GM23338 (cell line): Measurements from ENCODE around the gene LIN7A. TPM values are rescaled to one million over a fixed set of nuclear protein-coding genes. Genes with fewer than 3 reads are reported as not detected.

Experiments
- ATAC-seq: fragments of 200-7000 bp; cut with Tn5 transposase; 3 replicates; pipeline ENCODE4 v1.9.1; 2020
- DNase-seq: peaks from one replicate; pipeline ENCODE4 v3.0.0-alpha.2; 2015; ENCODE audit warnings: low spot score
- H2AFZ ChIP-seq: fragments of 200-600 bp; sonication (generic); 2 replicates; pipeline ENCODE4 v1.8.0; 2016; ENCODE audit warnings: antibody characterized with exemption, mild to moderate bottlenecking, moderate library complexity
- H3F3A ChIP-seq: fragments of 200-600 bp; sonication (generic); replicated peaks from 2 replicates; pipeline ENCODE4 v1.8.0; 2017; ENCODE audit warnings: antibody characterized with exemption, mixed run types, low read depth
- H3K27ac ChIP-seq: fragments of 200-600 bp; sonication (generic); 2 replicates; pipeline ENCODE4 v1.6.1; 2016; ENCODE audit warnings: low read depth
- H3K27me3 ChIP-seq: fragments of 200-600 bp; sonication (generic); 2 replicates; pipeline ENCODE4 v1.8.0; 2016; ENCODE audit warnings: mild to moderate bottlenecking, mixed run types, moderate library complexity; ENCODE audit not compliant: insufficient read depth
- H3K36me3 ChIP-seq: fragments of 200-600 bp; sonication (generic); 2 replicates; pipeline ENCODE4 v1.8.0; 2016; ENCODE audit warnings: mild to moderate bottlenecking; ENCODE audit not compliant: insufficient read depth
- H3K4me1 ChIP-seq: fragments of 200-600 bp; sonication (generic); 2 replicates; pipeline ENCODE4 v1.8.0; 2016; ENCODE audit warnings: mild to moderate bottlenecking, moderate library complexity; ENCODE audit not compliant: insufficient read depth
- H3K4me2 ChIP-seq: fragments of 200-600 bp; sonication (generic); 2 replicates; pipeline ENCODE4 v1.7.1; 2017; ENCODE audit warnings: mixed run types
- H3K4me3 ChIP-seq: fragments of 200-600 bp; sonication (generic); 2 replicates; pipeline ENCODE4 v1.6.1; 2016; ENCODE audit warnings: mixed run types
- H3K79me2 ChIP-seq: fragments of 200-600 bp; sonication (generic); replicated peaks from 2 replicates; pipeline ENCODE4 v1.8.0; 2017; ENCODE audit warnings: mild to moderate bottlenecking; ENCODE audit not compliant: insufficient read depth
- H3K9me2 ChIP-seq: fragments of 200-600 bp; sonication (generic); 2 replicates; pipeline ENCODE4 v1.8.0; 2017; ENCODE audit not compliant: insufficient read depth
- H4K20me1 ChIP-seq: fragments of 200-600 bp; sonication (generic); replicated peaks from 2 replicates; pipeline ENCODE4 v1.8.0; 2017; ENCODE audit warnings: mild to moderate bottlenecking; ENCODE audit not compliant: insufficient read depth
- H3K27ac Mint-ChIP-seq: 2 replicates; pipeline ENCODE4 v1.8.0; 2020; ENCODE audit warnings: inconsistent platforms, mild to moderate bottlenecking, moderate library complexity, mixed read lengths
- H3K27me3 Mint-ChIP-seq: 3 replicates; pipeline ENCODE4 v1.8.0; 2022; ENCODE audit warnings: low read depth, mild to moderate bottlenecking, moderate library complexity, mixed read lengths, inconsistent platforms; ENCODE audit not compliant: insufficient read depth, poor library complexity
- H3K36me3 Mint-ChIP-seq: 3 replicates; pipeline ENCODE4 v1.8.0; 2021; ENCODE audit warnings: low read depth, mild to moderate bottlenecking, inconsistent platforms, moderate library complexity, mixed read lengths
- H3K4me1 Mint-ChIP-seq: 3 replicates; pipeline ENCODE4 v1.8.0; 2020; ENCODE audit warnings: mild to moderate bottlenecking, inconsistent platforms, mixed read lengths
- H3K4me3 Mint-ChIP-seq: 3 replicates; pipeline ENCODE4 v1.8.0; 2021; ENCODE audit warnings: moderate library complexity, mild to moderate bottlenecking, inconsistent platforms, mixed read lengths
- H3K9me3 Mint-ChIP-seq: 3 replicates; pipeline ENCODE4 v1.8.0; 2020; ENCODE audit warnings: moderate library complexity, mild to moderate bottlenecking, inconsistent platforms, mixed read lengths
- CREB1 ChIP-seq: fragments of 250-450 bp; sonication (Bioruptor Pico); IDR thresholded peaks from 2 replicates; pipeline ENCODE4 v1.5.0; 2020; ENCODE audit warnings: low read depth, mild to moderate bottlenecking, moderate library complexity
- CTCF ChIP-seq, 2 experiments: fragments of 200-600 bp in 1 of 2; sonication (generic) in 1 of 2; conservative IDR thresholded peaks; 2 replicates each; pipeline versions ENCODE4 v1.5.1 to v1.6.1; 2016 to 2017; ENCODE audit warnings: antibody characterized with exemption in 2 of 2, low read depth in 2 of 2, mild to moderate bottlenecking in 2 of 2, moderate library complexity in 1 of 2
- EZH2 ChIP-seq: fragments of 200-600 bp; sonication (generic); IDR thresholded peaks from one replicate; pipeline ENCODE4 v1.8.0; 2017; ENCODE audit warnings: antibody characterized with exemption, mild to moderate bottlenecking, low read depth; ENCODE audit not compliant: unreplicated experiment
- EZH2phosphoT487 ChIP-seq: fragments of 200-600 bp; sonication (generic); IDR thresholded peaks from one replicate; pipeline ENCODE4 v1.8.1; 2018; ENCODE audit warnings: antibody characterized with exemption; ENCODE audit not compliant: unreplicated experiment
- JUNB ChIP-seq: IDR thresholded peaks from one replicate; pipeline ENCODE4 v1.6.1; 2016; ENCODE audit warnings: antibody characterized with exemption; ENCODE audit not compliant: unreplicated experiment
- NANOG ChIP-seq: IDR thresholded peaks from 2 replicates; pipeline ENCODE4 v1.6.1; 2016; ENCODE audit warnings: antibody characterized with exemption, borderline replicate concordance
- POLR2AphosphoS5 ChIP-seq: IDR thresholded peaks from 2 replicates; pipeline ENCODE4 v1.6.1; 2016; ENCODE audit warnings: antibody characterized with exemption, low read depth
- STAT1 ChIP-seq: IDR thresholded peaks from one replicate; pipeline ENCODE4 v1.6.1; 2016; ENCODE audit warnings: antibody characterized with exemption; ENCODE audit not compliant: unreplicated experiment
- ZNF114 ChIP-seq: fragments of 250-450 bp; sonication (Bioruptor Pico); IDR thresholded peaks from 2 replicates; pipeline ENCODE4 v1.5.0; 2020; ENCODE audit warnings: mild to moderate bottlenecking, moderate library complexity
- ZNF331 ChIP-seq: fragments of 250-450 bp; sonication (Bioruptor Pico); IDR thresholded peaks from 2 replicates; pipeline ENCODE4 v1.5.0; 2020; ENCODE audit warnings: low read depth, mild to moderate bottlenecking, moderate library complexity
- polyA plus RNA-seq: library from polyadenylated mRNA; unstranded; fragments of >200 nt; fragmentation: Nextera tagmentation; extraction: Ambion mirVana; gene quantifications from 2 replicates; pipeline ENCODE4 v1.2.1, GENCODE V29; 2016
- total RNA-seq: library from RNA; depleted of rRNA; stranded (reverse); fragments of >200 nt; shearing (Covaris generic); gene quantifications from 2 replicates; pipeline ENCODE4 v1.2.3, GENCODE V29; 2014
- TF ChIP-seq, protein P1 (sequence below): IDR thresholded peaks from 2 replicates; pipeline ENCODE4 v1.6.1; 2016; ENCODE audit warnings: antibody characterized with exemption
- TF ChIP-seq, protein P2 (sequence below): IDR thresholded peaks from one replicate; pipeline ENCODE4 v1.6.1; 2018; ENCODE audit warnings: antibody characterized with exemption; ENCODE audit not compliant: unreplicated experiment
- TF ChIP-seq, protein P3 (sequence below): fragments of 250-450 bp; sonication (Bioruptor Pico); IDR thresholded peaks from 2 replicates; pipeline ENCODE4 v1.5.0; 2020; ENCODE audit warnings: mild to moderate bottlenecking, moderate library complexity

Gene LIN7A
- total and polyA plus RNA-seq, 2 experiments from 2014 or later: 5.7 to 6.5 TPM

GRCh38 chr12:80868576-80868975 lies 69.2 kb downstream of the LIN7A start:
- Histone ChIP-seq H3K79me2 (no peaks in the 10 kb centered on the region), H3K9me2 (no peaks in the 10 kb centered on the region), H3K4me2 (no peak overlapping the region), H4K20me1 (no peaks in the 10 kb centered on the region), H3K27me3 (no peaks in the 10 kb centered on the region), H3K36me3 (no peaks in the 10 kb centered on the region), H3F3A (no peaks in the 10 kb centered on the region), H2AFZ (no peak overlapping the region), H3K4me3 (no peak overlapping the region), H3K4me1 (0 out of 2 replicates have a peak, but pooled peaks cover 4% of the 10 kb centered on the region), H3K27ac (no peak overlapping the region)
- H3K4me3 Mint-ChIP-seq: no peak overlapping the region
- ATAC-seq: no peak
- TF ChIP-seq ZNF331 (CRISPR knock-in tag) (no peak), ZNF114 (CRISPR knock-in tag) (no peak), EZH2phosphoT487 (no peak), CREB1 (CRISPR knock-in tag) (no peak), STAT1 (no peak), JUNB (no peak), NANOG (no peak), CTCF (conservative IDR thresholded peaks at IDR 0.05; ENCODE audit: low read depth in 2 of 2) (no peak), EZH2 (no peak), POLR2AphosphoS5 (no peak)
- TF ChIP-seq, protein P1, sequence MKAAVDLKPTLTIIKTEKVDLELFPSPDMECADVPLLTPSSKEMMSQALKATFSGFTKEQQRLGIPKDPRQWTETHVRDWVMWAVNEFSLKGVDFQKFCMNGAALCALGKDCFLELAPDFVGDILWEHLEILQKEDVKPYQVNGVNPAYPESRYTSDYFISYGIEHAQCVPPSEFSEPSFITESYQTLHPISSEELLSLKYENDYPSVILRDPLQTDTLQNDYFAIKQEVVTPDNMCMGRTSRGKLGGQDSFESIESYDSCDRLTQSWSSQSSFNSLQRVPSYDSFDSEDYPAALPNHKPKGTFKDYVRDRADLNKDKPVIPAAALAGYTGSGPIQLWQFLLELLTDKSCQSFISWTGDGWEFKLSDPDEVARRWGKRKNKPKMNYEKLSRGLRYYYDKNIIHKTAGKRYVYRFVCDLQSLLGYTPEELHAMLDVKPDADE: no peak
- TF ChIP-seq, protein P2, sequence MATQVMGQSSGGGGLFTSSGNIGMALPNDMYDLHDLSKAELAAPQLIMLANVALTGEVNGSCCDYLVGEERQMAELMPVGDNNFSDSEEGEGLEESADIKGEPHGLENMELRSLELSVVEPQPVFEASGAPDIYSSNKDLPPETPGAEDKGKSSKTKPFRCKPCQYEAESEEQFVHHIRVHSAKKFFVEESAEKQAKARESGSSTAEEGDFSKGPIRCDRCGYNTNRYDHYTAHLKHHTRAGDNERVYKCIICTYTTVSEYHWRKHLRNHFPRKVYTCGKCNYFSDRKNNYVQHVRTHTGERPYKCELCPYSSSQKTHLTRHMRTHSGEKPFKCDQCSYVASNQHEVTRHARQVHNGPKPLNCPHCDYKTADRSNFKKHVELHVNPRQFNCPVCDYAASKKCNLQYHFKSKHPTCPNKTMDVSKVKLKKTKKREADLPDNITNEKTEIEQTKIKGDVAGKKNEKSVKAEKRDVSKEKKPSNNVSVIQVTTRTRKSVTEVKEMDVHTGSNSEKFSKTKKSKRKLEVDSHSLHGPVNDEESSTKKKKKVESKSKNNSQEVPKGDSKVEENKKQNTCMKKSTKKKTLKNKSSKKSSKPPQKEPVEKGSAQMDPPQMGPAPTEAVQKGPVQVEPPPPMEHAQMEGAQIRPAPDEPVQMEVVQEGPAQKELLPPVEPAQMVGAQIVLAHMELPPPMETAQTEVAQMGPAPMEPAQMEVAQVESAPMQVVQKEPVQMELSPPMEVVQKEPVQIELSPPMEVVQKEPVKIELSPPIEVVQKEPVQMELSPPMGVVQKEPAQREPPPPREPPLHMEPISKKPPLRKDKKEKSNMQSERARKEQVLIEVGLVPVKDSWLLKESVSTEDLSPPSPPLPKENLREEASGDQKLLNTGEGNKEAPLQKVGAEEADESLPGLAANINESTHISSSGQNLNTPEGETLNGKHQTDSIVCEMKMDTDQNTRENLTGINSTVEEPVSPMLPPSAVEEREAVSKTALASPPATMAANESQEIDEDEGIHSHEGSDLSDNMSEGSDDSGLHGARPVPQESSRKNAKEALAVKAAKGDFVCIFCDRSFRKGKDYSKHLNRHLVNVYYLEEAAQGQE: no peak
- TF ChIP-seq, protein P3, sequence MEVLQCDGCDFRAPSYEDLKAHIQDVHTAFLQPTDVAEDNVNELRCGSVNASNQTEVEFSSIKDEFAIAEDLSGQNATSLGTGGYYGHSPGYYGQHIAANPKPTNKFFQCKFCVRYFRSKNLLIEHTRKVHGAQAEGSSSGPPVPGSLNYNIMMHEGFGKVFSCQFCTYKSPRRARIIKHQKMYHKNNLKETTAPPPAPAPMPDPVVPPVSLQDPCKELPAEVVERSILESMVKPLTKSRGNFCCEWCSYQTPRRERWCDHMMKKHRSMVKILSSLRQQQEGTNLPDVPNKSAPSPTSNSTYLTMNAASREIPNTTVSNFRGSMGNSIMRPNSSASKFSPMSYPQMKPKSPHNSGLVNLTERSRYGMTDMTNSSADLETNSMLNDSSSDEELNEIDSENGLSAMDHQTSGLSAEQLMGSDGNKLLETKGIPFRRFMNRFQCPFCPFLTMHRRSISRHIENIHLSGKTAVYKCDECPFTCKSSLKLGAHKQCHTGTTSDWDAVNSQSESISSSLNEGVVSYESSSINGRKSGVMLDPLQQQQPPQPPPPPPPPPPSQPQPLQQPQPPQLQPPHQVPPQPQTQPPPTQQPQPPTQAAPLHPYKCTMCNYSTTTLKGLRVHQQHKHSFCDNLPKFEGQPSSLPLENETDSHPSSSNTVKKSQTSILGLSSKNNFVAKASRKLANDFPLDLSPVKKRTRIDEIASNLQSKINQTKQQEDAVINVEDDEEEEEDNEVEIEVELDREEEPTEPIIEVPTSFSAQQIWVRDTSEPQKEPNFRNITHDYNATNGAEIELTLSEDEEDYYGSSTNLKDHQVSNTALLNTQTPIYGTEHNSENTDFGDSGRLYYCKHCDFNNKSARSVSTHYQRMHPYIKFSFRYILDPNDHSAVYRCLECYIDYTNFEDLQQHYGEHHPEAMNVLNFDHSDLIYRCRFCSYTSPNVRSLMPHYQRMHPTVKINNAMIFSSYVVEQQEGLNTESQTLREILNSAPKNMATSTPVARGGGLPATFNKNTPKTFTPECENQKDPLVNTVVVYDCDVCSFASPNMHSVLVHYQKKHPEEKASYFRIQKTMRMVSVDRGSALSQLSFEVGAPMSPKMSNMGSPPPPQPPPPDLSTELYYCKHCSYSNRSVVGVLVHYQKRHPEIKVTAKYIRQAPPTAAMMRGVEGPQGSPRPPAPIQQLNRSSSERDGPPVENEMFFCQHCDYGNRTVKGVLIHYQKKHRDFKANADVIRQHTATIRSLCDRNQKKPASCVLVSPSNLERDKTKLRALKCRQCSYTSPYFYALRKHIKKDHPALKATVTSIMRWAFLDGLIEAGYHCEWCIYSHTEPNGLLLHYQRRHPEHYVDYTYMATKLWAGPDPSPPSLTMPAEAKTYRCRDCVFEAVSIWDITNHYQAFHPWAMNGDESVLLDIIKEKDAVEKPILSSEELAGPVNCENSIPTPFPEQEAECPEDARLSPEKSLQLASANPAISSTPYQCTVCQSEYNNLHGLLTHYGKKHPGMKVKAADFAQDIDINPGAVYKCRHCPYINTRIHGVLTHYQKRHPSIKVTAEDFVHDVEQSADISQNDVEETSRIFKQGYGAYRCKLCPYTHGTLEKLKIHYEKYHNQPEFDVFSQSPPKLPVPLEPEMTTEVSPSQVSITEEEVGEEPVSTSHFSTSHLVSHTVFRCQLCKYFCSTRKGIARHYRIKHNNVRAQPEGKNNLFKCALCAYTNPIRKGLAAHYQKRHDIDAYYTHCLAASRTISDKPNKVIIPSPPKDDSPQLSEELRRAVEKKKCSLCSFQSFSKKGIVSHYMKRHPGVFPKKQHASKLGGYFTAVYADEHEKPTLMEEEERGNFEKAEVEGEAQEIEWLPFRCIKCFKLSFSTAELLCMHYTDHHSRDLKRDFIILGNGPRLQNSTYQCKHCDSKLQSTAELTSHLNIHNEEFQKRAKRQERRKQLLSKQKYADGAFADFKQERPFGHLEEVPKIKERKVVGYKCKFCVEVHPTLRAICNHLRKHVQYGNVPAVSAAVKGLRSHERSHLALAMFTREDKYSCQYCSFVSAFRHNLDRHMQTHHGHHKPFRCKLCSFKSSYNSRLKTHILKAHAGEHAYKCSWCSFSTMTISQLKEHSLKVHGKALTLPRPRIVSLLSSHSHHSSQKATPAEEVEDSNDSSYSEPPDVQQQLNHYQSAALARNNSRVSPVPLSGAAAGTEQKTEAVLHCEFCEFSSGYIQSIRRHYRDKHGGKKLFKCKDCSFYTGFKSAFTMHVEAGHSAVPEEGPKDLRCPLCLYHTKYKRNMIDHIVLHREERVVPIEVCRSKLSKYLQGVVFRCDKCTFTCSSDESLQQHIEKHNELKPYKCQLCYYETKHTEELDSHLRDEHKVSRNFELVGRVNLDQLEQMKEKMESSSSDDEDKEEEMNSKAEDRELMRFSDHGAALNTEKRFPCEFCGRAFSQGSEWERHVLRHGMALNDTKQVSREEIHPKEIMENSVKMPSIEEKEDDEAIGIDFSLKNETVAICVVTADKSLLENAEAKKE: no peak
- no peaks in the 10 kb centered on the region for H3K27me3 Mint-ChIP-seq
- no peak overlapping the region for H3K27ac Mint-ChIP-seq
- peaks cover 3% of the 10 kb centered on the region; the same call in 1 of the 3 replicates for H3K4me1 Mint-ChIP-seq
- H3K36me3 Mint-ChIP-seq: no peaks in the 10 kb centered on the region
- H3K9me3 Mint-ChIP-seq: no peaks in the 10 kb centered on the region
- no peak for DNase-seq
